SK-N-SH (cell line): ENCODE measurements around the gene SYNE3.

ENCODE experiments used
- GATA2 ChIP-seq: sonication (generic); formaldehyde crosslinking; IDR thresholded peaks from 2 replicates; pipeline ENCODE4 v1.5.0; 2020; ENCODE audit warnings: mild to moderate bottlenecking, missing genetic modification reagents
- POLR2AphosphoS5 ChIP-seq: IDR thresholded peaks from 2 replicates; pipeline ENCODE4 v1.6.1; 2012; ENCODE audit warnings: low read depth, low read length
- SIN3A ChIP-seq: IDR thresholded peaks from 2 replicates; pipeline ENCODE4 v1.6.1; 2012; ENCODE audit warnings: low read depth, mild to moderate bottlenecking, low read length, moderate library complexity, borderline replicate concordance
- TEAD4 ChIP-seq: IDR thresholded peaks from 2 replicates; pipeline ENCODE4 v1.4.0; 2012; ENCODE audit warnings: mild to moderate bottlenecking, borderline replicate concordance; ENCODE audit not compliant: insufficient read depth
- TF ChIP-seq, protein P1 (sequence below): fragments of 200-600 bp; sonication (generic); IDR thresholded peaks from 2 replicates; pipeline ENCODE4 v1.6.1; 2017; ENCODE audit warnings: antibody characterized with exemption, mild to moderate bottlenecking, moderate library complexity
- TF ChIP-seq, protein P2 (sequence below): fragments of 150-350 bp; IDR thresholded peaks from 2 replicates; pipeline ENCODE4 v1.6.1; 2017; ENCODE audit warnings: antibody characterized with exemption, low read length, low read depth, borderline replicate concordance
- TF ChIP-seq, protein P3 (sequence below): IDR thresholded peaks from 2 replicates; pipeline ENCODE4 v1.4.0; 2012; ENCODE audit warnings: low read depth
- TF ChIP-seq, protein P4 (sequence below): IDR thresholded peaks from 2 replicates; pipeline ENCODE4; 2012

DNA sequence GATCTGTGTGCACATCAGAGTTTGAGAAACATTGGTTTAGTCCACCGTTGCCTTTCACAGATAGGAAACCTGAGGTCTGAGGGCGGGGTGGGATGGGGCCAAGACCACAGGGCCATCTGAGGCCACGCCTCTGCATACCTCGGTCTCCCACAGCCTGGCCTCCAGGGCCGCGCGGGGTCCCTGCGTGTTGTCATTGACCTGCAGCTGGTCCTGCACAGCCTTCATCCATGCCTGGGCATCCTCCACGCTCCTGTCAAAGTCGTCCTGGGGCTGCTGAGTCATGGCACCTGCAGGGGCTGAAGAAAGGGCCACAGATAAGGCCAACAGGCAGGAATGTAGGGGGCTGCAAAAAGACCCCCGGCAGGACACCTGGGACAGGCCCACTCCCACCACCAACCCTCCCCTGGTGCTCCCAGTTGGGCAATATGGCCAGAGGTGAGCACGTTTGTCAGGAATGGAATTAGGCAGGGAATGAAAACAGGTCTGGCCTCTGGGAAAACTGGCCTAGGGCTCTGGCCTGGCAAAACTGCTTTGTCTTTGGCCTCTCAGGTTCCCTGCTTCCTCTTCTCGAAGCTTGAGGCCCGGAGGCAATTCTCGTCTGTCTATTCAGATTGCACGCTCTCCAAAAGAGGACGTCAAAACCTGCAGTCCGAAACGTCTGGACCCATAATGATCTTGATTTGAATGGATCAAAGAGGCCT is 40.8 kb downstream of the SYNE3 start:
- TF ChIP-seq, protein P1, sequence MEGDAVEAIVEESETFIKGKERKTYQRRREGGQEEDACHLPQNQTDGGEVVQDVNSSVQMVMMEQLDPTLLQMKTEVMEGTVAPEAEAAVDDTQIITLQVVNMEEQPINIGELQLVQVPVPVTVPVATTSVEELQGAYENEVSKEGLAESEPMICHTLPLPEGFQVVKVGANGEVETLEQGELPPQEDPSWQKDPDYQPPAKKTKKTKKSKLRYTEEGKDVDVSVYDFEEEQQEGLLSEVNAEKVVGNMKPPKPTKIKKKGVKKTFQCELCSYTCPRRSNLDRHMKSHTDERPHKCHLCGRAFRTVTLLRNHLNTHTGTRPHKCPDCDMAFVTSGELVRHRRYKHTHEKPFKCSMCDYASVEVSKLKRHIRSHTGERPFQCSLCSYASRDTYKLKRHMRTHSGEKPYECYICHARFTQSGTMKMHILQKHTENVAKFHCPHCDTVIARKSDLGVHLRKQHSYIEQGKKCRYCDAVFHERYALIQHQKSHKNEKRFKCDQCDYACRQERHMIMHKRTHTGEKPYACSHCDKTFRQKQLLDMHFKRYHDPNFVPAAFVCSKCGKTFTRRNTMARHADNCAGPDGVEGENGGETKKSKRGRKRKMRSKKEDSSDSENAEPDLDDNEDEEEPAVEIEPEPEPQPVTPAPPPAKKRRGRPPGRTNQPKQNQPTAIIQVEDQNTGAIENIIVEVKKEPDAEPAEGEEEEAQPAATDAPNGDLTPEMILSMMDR, result no peak
- TF ChIP-seq, protein P2, sequence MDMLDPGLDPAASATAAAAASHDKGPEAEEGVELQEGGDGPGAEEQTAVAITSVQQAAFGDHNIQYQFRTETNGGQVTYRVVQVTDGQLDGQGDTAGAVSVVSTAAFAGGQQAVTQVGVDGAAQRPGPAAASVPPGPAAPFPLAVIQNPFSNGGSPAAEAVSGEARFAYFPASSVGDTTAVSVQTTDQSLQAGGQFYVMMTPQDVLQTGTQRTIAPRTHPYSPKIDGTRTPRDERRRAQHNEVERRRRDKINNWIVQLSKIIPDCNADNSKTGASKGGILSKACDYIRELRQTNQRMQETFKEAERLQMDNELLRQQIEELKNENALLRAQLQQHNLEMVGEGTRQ, result no peak
- TF ChIP-seq TEAD4 (no peak), GATA2 (CRISPR knock-in tag) (no peak), SIN3A (no peak), POLR2AphosphoS5 (no peak)
- TF ChIP-seq, protein P3, sequence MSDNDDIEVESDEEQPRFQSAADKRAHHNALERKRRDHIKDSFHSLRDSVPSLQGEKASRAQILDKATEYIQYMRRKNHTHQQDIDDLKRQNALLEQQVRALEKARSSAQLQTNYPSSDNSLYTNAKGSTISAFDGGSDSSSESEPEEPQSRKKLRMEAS, result no peak
- TF ChIP-seq, protein P4, sequence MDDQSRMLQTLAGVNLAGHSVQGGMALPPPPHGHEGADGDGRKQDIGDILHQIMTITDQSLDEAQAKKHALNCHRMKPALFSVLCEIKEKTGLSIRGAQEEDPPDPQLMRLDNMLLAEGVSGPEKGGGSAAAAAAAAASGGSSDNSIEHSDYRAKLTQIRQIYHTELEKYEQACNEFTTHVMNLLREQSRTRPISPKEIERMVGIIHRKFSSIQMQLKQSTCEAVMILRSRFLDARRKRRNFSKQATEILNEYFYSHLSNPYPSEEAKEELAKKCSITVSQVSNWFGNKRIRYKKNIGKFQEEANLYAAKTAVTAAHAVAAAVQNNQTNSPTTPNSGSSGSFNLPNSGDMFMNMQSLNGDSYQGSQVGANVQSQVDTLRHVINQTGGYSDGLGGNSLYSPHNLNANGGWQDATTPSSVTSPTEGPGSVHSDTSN, result no peak
